ENCODE measurements around the gene AMBRA1.

AMBRA1 gene

DNA sequence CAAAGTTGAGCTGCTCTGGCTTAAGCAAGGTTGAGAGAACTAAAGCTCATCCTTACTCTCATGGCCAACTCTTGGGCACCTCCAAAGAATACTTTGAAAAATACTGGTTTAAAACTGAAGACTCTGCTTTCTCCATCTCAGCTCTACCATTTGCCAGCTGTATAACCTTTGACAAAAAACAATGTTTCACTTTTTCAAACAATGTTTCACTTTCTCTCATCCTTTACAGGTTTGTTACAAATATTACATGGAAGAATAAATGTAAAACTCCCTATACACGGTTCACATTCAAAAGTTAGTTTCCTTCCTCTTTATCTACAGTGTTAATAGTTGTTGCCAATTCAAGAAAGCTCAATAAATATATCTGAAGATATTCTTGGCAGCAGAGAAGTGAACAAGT, 19.2 kb downstream of the AMBRA1 start:
- no peak for FAIRE-seq

DNA sequence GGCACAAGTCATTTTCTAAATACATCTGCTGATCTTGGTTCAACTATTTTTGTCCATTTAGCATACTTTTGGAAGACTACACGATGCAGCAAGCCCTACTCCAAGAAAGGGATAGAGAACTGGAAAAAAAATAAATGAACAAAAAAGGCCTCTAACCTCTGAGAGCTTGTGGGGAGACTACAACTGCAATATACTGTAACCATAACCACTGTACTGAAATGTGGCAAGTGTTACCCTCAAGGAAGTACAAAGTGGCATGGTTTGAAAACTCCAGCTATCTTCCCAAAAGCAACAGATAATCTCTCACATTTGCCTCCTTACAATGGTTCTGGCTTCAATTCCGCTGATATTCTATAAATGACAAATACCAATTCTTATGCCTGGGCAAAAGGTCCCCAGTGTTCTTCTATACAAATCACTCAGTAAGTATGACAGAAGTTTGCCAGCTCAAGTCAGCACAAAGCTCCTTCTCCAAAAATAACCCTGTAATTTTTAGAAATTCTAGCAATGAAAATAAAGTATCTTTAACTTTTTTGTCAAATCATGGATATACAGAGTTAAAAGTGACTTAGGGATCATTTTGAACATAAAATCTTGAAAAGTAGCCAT, 22.9 kb downstream of the AMBRA1 start:
- FAIRE-seq = no peak

DNA sequence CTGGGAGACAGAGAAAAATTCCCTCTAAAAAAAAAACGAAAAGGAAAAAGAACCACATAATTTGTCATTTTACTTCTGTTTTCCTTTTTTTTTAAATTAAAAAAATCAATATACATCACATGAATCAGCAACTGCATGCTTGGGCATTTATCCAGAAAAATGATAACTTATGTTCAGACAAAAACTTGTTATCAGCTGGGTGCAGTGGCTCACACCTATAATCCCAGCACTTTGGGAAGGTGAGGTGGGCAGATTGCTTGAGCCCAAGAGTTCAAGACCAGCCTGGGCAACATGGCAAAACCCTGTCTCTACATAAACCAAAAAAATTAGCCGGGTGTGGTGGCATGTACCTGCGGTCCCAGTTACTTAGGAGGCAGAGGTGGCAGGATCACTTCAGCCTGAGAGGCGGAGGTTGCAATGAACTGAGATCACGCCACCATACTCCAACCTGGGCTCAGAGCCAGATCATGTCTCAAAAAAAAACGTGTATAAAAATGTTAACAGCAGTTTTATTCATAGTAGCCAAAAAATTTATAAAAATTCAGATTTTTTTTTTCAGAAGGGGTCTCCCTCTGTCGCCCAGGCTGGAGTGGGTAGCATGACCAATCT, 28.5 kb downstream of the AMBRA1 start:
- no peak for FAIRE-seq

DNA sequence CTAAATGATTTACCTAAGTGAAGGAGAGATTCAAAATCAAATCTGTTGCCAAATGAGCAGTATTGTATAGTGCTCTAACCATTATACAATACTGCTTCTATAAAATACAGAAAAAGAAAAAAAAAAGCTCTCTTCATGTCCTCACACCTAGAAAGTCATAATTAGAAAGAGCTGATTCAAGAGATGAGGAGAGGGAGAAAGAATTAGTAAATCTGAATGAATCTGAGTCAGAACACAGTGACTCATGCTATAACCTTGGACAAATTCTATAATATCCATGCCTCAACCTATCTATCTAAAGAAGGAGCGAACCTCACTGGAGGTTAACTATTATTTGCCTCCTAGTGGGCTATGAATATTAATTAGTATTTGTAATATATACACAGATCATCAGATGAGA, 29.4 kb downstream of the AMBRA1 start:
- no peak for FAIRE-seq

DNA sequence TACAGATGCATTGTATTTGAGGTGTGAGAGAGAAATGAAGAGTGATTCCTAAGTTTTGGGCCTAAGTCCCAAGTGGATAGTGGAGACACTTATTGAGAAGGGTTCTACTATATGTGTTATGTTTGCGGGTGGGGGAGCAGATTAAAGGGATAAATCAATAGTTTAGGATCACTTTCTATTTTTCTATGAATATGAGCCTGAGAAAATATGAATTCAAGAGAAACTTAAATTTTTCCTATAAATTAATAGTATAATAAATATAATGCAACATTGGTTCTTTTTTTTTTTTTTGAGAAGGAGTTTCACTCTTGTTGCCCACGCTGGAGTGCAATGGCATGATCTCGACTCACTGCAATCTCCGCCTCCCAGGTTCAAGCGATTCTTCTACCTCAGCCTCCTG, 31.3 kb downstream of the AMBRA1 start:
- no peak for FAIRE-seq

DNA sequence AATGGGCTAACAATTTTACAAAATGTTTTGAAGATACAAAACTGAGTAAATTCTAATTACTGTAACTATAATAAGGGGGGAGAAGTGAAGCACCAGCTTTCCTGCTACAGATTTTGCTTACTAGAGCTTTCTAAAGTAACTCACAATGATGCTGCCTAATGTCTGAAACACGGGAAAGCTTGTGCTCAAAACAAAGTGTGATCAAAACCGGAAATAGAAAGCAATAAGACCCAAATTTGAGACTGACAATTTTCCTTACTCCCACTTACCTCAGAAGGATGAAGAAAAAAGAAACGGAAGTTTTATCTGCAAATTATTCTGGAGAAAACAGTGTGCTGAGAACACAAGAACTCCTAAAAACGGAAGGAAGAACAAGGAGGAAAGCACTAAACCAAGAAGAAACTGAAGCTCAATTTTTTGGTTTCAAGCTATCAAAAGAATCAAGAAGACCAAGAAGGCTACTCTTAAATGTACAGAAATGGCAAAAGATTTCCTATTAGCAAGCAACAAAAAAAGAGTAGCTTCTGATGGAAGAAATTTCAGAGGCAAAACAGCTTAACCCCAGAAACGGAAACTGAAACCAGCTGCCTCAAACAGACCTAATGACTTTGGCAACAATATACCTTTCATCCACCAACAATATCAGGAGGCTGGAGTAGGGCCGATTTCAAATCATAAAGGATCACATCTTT, 33.4 kb downstream of the AMBRA1 start:
- FAIRE-seq = peak; percentile 30

DNA sequence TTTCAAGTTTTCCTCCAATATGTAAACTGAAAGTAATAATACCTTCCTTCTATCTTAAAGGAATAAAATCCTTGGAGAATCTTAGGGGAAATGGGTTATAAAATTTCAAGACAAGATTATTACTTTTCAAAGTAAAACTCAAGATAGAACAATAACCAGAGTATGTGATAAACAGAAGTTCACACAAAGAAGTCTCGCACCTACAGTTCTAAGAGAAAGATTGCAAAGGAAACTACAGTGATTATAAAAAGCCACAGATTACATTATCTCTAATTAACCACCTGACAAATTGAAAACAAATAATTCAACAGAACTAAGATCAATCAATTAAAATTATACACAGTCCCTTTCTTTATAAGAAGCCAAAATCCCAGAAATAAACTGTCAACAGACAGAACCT, 34.0 kb downstream of the AMBRA1 start:
- no peak for FAIRE-seq

DNA sequence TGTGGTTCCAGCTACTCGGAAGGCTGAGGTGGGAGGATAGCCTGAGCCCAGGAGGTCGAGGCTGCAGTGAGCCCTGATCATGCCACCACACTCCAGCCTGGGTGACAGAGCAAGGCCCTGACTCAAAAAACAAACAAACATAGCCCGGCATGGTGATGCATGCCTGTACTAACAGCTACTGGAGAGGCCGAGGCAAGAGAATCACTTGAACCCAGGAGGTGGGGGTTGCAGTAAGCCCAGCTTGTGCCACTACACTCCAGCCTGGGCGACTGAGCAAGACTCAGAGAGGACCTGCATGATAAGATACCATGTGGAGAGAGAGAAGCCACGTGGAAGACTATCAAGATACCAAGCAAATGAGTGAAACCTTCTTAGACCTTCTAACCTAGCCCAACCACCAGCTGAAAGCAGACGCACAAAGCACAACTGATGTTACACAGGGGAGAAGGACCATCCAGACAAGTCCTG, 36.1 kb downstream of the AMBRA1 start:
- no peak for FAIRE-seq

DNA sequence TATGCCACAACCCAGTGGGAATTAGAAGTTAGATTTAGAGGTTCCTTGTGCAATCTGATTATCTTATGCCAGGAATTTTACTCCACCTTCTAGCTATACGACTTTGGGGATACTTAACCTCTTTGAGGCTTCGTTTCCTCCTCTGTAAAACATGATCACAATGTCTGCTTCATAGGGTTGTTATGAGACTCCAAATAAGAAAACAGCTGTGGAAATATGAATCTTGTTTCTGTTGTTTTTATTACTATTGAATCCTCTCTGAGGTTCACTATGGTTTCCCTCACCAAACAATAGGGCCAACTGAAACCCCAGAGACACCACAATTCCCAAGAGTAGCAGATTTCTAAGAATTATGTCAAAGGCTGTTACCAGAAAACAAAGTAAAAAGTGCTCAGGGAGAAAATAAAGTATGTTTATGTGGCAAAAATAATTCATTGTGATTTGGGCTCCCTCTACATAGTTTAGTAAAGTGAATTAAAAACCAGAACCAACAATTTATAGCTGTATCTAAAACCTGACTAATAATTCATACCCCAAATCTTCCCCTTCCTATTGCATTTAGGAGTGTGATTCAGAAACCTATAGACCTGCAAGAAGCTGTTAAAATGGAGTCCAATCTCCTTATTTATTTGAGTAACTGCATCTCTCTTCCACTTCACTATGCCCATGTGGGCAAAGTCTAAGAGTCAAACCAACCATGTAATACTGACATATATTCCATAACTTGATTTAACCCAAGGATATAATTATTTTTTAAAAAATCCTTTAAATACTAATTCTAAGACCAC, 38.4 kb downstream of the AMBRA1 start:
- no peak for FAIRE-seq

DNA sequence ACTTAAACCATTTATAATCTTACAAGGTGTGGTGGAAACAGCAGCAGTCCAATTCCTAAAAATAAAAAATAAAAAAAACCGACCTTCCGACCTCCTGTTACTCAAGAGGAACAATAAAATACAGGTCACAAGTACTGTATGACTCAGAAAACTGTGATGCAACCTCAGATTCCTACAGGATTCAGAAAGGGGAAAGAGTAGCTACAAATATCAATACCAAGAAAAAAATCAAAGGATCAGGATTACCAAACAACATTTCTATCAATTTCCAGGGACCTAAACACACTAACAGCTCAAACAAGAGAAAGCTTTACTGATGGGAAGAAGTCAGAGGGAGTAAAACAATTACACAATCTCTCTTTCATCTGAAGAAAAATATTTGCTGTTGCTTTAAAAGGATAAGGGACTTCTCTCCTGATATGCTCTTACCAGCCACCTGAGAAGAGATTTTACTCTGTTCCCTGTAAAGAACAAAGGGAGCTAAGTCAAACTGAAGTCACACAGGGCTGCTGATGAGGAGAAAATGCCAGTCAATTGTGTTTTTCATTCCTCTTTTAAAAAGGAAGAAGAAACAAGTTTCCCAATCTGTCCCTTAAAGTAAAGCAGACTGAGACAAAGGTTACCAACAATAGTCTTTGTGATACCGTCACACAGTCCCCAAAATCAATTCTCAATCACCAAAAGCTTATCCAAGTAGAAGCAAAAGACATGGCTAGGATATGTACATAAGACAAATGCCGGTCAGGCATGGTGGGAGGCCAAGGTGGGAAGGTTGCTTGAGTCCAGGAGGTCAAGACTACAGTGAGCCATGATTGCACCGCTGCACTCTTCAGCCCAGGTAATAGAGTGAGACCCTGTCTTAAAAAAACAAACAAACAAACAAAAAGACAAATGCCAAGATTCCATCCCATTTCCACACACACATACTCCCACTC, 39.3 kb downstream of the AMBRA1 start:
- peak; percentile 41 for FAIRE-seq

DNA sequence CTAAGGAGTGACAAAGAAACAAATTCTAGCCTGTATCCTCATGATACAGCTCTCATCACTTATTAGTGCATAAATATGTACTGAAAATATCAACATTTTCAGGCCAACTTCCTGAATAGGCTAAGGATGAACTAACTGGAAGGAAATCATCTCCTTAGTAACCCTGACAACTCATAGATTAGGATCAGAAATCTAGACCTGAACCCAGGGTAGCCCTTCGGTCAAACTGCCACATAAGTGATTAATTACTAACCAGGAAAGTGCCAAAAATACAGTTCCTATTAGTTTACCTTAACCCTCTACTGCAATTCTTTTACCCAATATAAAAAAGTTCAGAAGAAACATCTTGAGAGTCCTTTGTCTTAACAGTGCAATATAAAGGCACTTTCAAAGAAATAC, 40.0 kb downstream of the AMBRA1 start:
- no peak for FAIRE-seq

DNA sequence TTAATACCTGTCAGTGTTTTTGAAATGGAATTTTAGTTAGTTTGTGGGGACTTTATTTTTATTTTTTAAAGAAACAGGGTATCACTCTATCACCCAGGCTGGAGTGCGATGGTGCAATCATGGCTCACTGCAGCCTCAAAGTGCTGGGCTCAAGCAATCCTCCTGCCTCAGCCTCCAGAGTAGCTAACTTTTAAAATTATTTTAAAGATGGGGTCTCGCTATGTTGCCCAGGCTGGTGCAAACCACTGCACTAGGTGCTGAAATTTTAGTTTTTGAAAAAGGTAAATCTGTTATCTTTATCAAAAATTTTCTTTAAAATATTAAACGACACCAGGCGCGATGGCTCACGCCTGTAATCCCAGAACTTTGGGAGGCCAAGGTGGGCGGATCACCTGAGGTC, 42.6 kb downstream of the AMBRA1 start:
- FAIRE-seq = no peak

DNA sequence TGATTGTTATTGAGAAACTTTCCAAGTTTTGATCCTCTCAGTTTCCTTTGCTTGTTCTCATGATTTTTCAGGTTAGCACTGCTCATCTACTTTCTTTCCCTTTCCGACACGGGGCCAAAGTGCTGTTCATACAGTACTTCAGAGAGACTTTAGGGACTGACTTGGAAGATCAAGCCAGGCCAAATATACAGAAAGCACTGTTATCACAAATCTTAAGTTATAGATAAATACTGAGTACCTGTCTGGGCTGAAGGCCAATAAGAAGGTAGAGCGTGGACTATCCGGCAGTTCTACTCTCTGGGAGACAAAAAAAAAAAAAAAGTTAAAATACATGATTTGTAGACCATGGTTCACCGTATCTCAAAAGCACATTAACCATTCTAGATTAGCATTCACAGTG, 46.2 kb downstream of the AMBRA1 start:
- FAIRE-seq = no peak

DNA sequence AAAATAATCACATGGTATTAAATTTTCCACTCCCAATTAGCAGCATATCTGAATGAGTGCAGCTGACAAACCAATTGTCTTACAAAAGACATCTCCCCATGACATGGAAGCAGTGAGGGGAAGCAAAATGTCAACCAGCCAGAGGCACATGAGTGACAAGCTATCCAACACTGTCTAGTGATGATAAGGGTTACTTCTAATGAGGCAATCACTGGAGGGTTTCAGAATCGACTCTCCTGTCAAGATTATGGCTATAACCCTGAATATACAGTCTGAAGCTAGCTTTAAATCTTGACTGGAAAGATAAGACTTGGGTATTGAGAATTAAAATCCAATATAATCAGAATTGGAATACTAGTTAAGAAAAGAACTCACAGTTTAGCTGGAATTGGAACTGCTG, 50.3 kb downstream of the AMBRA1 start:
- no peak for FAIRE-seq

DNA sequence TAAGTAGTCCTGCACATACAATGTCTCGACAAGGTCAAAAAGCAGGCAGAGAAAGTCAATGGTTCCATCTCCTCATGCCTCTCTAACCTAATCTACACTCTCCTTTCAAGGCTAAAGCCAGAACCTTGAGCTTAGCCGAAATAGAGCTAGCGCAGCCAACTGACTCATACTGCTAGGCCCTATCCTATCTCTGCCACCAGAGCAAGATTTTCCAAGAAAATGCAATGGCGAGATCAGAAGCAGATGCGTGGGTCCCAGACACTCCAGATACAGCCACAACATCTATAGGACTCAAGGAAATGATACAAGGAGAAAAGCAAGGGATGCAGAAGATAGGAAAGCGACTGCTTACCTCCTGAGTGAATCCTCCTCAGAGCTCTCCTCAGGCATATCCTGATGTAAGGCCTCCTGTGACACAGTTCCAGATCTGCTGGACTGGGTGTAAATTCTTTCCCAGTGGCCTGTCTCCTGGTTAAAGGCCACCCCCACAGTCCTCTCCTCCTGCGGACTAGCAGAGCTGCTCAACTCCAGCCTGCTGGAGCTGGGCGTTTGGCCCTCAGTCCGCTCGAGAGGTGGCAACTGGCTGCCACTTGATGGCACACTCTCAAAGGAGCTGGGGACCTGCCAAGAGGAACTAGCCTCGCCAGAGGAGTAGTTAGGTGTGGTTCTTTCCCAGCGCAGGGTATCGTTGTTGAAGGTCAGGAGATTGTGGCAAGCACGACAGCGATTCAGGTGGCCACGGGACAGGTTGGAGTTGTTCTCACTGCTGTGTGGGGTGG, 52.0 kb downstream of the AMBRA1 start:
- FAIRE-seq = no peak

DNA sequence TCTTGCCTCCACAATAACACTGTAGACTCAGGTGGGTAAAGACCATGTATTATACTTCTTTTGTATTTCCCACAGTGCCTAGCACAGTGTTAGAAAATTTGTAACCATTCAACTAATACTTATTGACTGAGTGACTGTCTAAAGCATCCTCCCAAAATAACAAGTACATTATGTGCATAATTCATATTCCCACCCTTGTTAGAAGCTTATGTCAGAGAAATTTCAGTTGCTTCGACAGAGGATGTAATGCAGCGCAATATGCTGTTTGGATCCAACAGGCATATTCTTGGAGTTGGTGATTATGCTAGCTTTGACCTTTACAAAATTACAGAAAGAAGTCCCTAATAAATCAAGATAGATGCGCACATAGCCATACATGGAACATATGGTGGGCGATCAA, 53.0 kb downstream of the AMBRA1 start:
- FAIRE-seq = no peak

DNA sequence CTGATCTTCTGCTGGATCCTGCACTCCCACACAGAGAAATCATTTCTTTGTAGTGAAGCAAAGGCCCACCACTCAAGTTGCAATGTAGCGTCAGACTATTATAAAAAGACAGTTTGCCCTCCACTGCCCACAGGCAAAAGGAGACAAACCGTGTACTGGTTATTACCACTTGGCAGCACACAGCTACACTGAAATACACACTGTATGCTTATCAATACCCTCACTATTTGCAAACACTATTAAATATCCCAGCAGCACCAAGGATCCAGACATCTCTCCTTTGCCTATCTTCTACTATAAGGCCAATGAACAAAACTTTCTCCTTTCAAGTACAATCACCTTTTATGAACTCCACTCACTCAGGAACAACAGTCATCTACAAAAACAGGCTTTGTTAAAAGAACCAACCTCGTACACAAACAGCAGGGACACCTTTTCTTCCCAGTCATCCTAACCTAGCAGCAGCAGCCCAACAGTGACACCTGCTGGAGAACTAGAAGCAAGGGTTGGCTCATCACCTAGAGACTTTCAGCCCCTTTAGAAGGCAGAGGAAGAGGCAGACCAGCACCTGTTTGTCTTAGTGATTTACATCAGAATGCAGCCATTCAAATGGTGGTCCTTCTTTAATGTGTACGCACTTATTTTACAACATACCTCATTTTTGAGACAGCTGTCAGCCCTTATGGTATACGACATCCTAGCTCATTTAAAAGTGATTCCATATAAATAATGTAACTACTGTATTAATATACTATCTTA, 56.1 kb downstream of the AMBRA1 start:
- FAIRE-seq = peak; percentile 9

DNA sequence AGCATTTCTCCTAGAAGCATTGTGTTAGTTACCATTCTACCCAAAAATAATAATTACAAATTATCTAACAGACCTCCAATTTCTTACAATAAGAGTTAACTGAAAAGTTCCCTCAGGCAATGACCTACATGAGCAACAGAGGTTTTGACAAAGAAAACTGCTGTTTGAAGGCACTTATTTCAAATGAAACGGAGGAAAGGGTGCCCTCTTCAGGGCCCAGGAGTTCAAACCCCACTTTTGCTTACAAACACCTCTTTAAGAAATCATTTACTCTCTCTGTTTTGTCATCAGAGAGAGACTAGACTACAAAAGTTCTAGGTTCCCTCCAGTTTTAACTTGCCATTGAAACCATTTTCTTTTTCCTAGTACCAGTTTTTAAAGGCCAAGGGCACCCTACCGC, 56.7 kb downstream of the AMBRA1 start:
- FAIRE-seq = no peak

DNA sequence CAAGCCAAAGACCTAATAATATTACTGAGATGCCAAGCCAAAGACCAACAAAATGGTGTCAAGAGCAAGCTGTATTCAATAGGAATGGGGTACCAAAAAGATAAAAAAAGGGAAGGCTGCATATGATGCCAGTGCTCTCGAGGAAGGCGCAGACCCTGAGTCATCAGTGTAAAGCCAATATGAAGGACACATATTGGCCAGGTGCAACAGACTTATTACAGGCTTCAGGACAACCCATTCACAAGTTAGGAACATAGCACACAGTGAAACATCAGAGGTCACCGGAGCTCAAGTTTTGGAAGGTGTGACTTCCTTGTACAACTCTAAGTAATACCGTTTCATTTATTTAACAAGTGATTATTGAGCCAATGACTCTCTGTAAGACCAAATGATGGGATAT, 58.1 kb downstream of the AMBRA1 start:
- no peak for FAIRE-seq

DNA sequence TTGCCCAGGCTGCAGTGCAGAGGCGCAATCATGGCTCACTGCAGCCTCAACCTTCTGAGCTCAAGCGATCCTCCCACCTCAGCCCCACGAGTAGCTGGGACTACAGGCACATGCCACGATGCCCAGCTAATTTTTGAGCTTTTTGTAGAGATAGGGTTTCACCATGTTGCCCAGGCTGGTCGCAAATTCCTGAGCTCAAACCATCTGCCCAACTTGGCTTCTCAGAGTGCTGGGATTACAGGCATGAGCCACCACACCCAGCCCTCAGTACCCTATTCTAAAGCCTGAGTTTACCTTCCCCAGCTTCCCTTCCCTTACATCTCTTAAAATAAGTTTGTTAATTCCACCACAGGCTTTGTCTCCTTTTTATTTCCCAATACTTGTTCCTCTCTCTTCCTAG, 59.1 kb downstream of the AMBRA1 start:
- no peak for FAIRE-seq
